GM19240 (cell line): ENCODE results near the gene TULP4.

Experiments used
- DNase-seq: peaks from one replicate; pipeline ENCODE4 v3.0.0; 2011; ENCODE audit warnings: low spot score; ENCODE audit not compliant: insufficient read length

Gene TULP4

GRCh38 chr6:158312165-158312564, at the start of gene TULP4:
TULP4 (plus strand) TSS chr6:158312465; CDS start chr6:158314017, 1,552 bp downstream.
- DNase-seq = no peak

- DNase-seq = no peak
Measured at GRCh38 chr6:158262755-158263154, 49.5 kb upstream of the TULP4 start.

GRCh38 chr6:158264180-158264579, 48.1 kb upstream of the TULP4 start:
- no peak for DNase-seq

GRCh38 chr6:158266131-158266530, 46.1 kb upstream of the TULP4 start:
- no peak for DNase-seq

- no peak for DNase-seq
Measured at GRCh38 chr6:158268361-158269147, 43.7 kb upstream of the TULP4 start.

- DNase-seq = no peak
Measured at GRCh38 chr6:158269657-158270056, 42.6 kb upstream of the TULP4 start.

GRCh38 chr6:158270389-158271127, 41.7 kb upstream of the TULP4 start:
- DNase-seq = no peak

- no peak for DNase-seq
Measured at GRCh38 chr6:158272324-158272723, 39.9 kb upstream of the TULP4 start.

- DNase-seq = no peak
Measured at GRCh38 chr6:158278004-158278403, 34.3 kb upstream of the TULP4 start.

- no peak for DNase-seq
Measured at GRCh38 chr6:158279615-158280014, 32.6 kb upstream of the TULP4 start.

GRCh38 chr6:158283304-158283980, 28.8 kb upstream of the TULP4 start:
- no peak for DNase-seq

- no peak for DNase-seq
Measured at GRCh38 chr6:158284007-158284875, 28.0 kb upstream of the TULP4 start.

- DNase-seq = no peak
Measured at GRCh38 chr6:158284876-158285655, 27.2 kb upstream of the TULP4 start.

- no peak for DNase-seq
Measured at GRCh38 chr6:158285656-158286021, 26.6 kb upstream of the TULP4 start.

GRCh38 chr6:158286413-158286812, 25.9 kb upstream of the TULP4 start:
- no peak for DNase-seq

GRCh38 chr6:158287047-158287446, 25.2 kb upstream of the TULP4 start:
- no peak for DNase-seq

- DNase-seq = no peak
Measured at GRCh38 chr6:158290040-158290439, 22.2 kb upstream of the TULP4 start.

GRCh38 chr6:158290659-158291058, 21.6 kb upstream of the TULP4 start:
- peak; percentile 59 for DNase-seq

GRCh38 chr6:158292016-158292415, 20.2 kb upstream of the TULP4 start:
- DNase-seq = no peak

- DNase-seq = no peak
Measured at GRCh38 chr6:158293122-158293521, 19.1 kb upstream of the TULP4 start.
